ENCODE measurements around the gene FRMD1.

The FRMD1 gene

DNA sequence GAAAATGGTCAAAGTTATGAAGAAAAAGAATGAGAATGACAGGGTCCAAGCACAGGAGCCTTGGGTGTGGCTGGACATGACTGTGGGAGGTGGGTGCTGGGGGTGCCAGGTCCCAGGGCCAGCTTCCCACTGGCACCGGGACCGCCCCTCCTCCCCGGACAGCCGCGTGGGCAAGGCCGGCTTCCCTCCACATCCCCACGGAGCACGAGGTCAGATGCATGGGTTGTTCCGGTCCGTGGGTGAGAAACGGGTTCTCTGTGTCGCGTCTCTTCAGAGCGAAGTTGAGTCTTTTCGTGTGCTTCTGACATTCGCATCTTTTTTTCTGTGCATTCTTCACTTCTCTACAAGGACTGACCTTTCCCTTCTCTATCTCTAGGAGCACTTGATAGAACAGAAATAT is 51.5 kb downstream of the FRMD1 start:
- no peak for DNase-seq (ENCODE audit: low read depth, low spot score)

GRCh38 chr6:168026925-168027324 is 52.1 kb downstream of the FRMD1 start:
- no peak for DNase-seq (ENCODE audit: low read depth, low spot score)

DNA sequence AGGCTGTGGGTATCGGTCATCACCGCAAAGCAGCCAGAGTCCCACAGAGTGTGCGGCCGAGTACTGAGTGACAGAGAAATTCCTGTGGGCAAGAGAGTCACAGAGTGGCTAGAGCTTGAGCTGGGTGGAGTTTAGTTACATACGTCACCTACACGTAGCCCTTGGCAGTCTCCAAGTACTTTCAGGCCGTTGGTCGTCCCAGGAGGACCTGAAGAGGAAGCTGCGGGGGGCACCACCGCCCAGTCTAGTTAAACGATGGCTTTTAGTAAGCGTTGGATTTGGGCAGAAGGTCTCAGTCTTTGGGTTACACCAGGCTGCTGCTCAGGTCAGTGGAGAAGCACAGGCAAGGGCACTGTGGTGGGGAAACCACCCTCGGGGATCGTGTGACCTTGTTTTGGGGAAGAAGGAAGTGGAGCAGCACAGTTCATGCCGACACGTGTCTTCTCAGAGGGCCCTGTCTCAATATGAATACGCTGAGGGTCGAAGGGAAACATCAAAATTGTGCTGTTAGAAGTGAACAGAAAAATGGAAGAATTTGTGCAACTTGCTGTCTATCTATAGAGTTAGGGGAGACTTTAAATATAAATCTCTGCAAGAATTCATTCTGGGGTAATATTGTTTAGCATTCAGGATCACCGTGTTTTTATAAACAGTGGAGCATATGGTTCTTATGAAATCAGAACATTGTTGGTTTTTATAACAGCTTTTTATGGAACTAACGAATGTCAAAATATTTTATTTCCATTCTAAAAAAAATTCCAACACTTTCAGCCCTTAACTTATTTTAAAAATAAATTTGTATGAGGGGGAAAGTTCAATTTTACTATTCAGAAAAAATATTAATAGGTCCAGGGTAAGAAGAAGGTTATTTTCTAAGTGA is 52.9 kb downstream of the FRMD1 start:
- DNase-seq (ENCODE audit: low read depth, low spot score) = no peak

GRCh38 chr6:168024951-168025510 is 54.0 kb downstream of the FRMD1 start:
- DNase-seq (ENCODE audit: low read depth, low spot score) = no peak

DNA sequence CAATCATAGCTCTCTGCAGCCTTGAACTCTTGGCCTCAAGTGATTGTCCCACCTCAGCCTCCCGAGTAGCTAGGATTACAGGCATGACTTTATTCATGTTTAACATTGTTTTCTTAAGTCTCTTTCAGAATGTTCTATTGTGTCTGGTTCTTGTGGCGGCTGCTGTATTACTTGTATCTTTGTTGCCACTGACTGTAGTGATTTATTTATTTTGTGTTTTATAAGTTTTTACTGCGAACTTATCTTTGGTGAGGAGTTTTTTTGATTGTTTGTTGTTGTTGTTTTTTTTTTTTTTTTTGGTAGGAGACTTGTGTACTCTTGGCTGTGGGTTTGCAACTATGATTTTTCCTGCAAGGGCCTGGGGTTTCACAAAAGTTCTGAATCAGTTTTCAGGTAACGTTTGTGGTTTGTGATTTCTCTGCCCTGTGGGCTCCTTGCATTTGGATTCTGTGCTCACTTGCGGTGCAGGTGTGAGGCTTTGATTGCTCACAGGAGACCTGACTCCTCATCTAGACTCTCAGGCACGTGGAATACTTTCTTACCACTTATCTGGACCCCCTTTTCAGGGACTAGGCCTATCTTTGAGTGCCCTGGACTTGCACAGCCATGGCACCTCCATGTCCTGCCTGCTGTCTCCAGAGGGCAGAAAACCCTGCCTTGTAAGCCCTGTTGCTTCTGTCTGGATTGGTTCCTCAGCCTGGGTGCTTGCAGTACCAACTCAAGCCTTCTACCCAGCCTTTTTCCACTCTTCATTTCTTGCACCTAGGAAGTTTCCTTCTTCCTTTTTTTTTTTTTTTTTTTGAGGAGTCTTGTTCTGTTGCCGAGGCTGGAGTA is 56.3 kb downstream of the FRMD1 start:
- DNase-seq (ENCODE audit: low read depth, low spot score) = no peak

GRCh38 chr6:168021581-168021980 is 57.4 kb downstream of the FRMD1 start:
- DNase-seq (ENCODE audit: low read depth, low spot score) = no peak

- DNase-seq (ENCODE audit: low read depth, low spot score) = no peak
Observed at GRCh38 chr6:168020242-168020641, 58.8 kb downstream of the FRMD1 start.

- DNase-seq (ENCODE audit: low read depth, low spot score) = no peak
Observed at GRCh38 chr6:168018664-168019063, 60.3 kb downstream of the FRMD1 start.

DNA sequence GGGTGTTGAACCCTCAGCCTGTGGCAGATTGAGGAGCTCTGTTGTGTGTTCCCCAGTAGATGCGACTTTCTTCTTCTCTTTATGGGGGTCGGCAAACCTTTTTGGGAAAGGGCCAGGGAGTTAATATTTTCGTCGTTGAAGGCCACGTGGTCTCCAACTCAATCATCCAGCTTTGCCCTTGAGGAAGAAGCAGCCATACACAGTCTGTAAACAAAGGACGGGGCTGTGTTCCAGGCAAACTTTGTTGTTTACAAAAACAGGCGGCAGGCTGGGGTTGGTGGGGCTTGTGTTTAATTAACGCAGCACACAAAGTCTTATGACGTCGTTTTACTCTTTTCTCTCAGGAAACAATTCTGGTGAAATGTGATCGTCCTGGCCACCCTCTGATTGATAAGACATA is 61.4 kb downstream of the FRMD1 start:
- no peak for DNase-seq (ENCODE audit: low read depth, low spot score)

- no peak for DNase-seq (ENCODE audit: low read depth, low spot score)
Observed at GRCh38 chr6:168016721-168017525, 62.1 kb downstream of the FRMD1 start.

- DNase-seq (ENCODE audit: low read depth, low spot score) = no peak
Observed at GRCh38 chr6:168016176-168016620, 62.8 kb downstream of the FRMD1 start.

GRCh38 chr6:168015482-168016175 is 63.4 kb downstream of the FRMD1 start:
- DNase-seq (ENCODE audit: low read depth, low spot score) = no peak

- no peak for DNase-seq (ENCODE audit: low read depth, low spot score)
Observed at GRCh38 chr6:168015009-168015408, 64.0 kb downstream of the FRMD1 start.

DNA sequence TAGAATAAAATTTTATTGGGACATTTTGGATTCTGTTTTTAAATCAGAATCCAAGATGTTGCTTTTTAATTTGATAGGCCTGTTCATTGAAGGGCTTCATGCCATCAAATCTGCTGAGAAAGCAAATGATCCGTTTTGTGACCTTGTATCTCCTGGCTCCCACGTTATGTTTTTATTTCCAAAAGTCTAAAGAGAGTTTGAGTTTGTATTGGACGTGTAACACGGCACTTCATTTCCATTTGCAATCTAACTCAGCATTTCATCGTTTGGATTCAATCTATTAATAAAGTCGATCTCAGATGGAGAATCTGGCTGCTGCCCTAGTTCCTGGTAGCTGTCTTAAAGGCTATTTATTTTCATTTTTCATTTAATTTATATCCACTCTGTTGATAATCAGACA is 64.6 kb downstream of the FRMD1 start:
- DNase-seq (ENCODE audit: low read depth, low spot score) = no peak

DNA sequence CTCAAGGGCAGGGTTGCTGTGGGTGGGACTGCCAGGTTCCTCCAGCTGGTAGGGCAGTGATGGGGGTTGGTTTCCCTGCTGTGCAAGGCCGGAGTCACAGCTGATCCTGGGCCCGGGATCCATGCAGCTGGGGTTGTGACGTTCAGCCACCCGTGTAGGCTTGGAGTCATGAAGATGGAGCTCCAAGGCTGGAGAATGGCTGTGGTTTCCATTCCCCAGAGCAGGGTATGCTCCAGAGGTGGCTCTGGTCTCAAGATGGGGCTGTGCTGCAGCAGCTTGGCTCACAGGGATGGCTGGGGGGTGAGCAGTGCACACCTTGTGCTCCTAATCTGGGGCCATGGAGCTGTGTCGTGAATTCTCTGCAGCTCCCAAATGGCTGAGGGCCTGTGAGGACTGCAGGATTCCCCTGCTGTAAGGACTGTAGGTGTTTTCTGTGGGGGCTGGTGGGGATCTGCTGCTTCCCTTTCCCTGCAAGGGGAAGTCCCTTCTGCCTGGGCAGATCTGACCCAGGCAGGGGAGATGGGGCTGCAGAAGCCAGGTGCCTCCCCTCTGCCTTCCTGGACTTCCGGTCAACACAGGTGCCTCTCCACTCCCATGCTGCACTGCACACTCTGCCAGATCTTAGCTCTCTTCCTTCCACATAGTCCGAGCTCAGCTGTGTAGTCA is 65.6 kb downstream of the FRMD1 start:
- DNase-seq (ENCODE audit: low read depth, low spot score) = no peak

DNA sequence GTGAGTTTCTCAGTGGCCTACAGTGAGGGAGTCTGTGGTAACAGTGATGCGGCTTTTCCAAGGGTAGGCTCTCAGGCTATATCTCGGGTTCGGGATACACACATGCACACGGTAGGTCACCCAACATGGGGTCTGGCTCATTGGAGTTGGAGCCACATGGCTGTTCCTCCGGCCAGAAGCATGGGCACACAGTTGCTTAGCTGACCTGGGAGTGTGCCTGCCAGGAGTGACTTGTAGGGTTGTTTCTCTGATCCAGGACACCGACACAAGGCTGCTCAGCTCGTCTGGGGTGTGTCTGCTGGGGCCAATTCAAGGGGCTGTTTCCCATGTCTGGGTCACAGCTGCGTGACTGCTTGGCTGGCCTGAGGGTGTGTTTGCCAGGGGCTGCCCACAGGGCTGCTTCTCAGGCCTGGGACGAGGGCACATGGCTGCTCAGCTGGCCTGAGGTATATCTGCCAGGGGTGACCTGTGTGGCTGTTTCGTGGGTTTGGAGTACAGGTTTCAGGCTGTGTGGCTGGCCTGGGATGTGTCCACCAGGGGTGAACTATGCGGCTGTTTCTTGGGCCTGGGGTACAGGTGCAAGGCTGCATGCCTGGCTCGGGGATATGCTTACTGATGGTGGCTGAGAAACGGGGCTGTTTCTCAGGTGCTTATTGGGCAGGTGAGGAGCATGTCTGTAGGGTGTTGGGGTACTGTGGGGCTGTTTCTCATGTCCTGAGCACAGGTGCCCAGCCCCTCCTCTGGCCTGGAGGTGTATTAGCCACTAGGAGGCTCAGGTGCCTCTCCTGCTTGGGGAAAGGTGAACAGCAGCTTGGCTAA is 66.4 kb downstream of the FRMD1 start:
- no peak for DNase-seq (ENCODE audit: low read depth, low spot score)

GRCh38 chr6:168011291-168011690 is 67.7 kb downstream of the FRMD1 start:
- DNase-seq (ENCODE audit: low read depth, low spot score) = no peak

DNA sequence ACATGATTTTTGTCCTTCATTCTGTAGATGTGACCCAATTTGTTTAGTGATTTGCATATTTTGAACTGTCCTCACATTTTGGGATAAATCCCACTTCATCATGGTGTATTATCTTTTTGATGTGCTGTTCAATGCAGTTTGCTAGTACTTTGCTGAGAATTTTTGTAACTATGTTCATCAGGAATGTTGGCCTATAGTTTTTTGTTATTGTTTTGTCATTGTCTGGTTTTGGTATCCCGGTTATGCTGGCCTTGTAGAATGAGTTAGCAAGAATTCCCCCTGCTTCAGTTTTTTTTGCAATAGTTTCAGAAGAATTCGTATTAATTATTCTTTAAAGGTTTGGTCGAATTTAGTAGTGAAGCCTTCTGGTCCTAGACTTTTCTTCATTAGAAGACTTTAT is 69.7 kb downstream of the FRMD1 start:
- DNase-seq (ENCODE audit: low read depth, low spot score) = no peak

GRCh38 chr6:168007592-168008338 is 71.2 kb downstream of the FRMD1 start:
- no peak for DNase-seq (ENCODE audit: low read depth, low spot score)

All from iPS DF 19.7 (cell line).